ENCODE data around the gene WFDC1.

The WFDC1 gene, protein sequence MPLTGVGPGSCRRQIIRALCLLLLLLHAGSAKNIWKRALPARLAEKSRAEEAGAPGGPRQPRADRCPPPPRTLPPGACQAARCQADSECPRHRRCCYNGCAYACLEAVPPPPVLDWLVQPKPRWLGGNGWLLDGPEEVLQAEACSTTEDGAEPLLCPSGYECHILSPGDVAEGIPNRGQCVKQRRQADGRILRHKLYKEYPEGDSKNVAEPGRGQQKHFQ

DNA sequence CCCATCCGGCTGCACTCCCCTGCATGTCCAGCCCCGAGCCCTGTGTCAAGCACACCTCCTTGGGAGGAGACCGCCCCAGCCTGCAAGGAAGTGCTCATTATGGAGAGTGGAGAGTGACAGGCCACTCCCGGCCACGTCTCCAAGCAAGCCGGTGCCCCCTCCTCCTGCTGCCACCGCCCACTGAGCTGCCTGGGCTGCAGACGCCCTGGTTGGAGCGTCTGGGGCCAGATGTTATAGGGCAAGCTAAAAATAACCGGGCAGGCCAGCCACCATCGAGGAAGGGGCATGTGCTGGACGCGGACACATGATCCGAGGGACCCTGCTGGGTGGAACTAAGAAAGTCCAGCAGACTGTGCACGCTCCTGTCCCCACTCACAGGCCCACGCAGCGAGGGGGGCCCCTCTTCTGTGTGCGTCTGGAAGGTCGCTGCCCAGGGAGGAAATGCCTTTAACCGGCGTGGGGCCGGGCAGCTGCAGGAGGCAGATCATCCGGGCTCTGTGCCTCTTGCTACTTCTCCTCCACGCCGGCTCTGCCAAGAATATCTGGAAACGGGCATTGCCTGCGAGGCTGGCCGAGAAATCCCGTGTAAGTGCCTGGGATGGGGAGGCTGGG is at the start of gene WFDC1:
Gene WFDC1 (plus strand): TSS at position 348 of the 612 bp plus-strand sequence. CDS start 94 bp downstream, at position 442.
- DNase-seq = no peak

DNA sequence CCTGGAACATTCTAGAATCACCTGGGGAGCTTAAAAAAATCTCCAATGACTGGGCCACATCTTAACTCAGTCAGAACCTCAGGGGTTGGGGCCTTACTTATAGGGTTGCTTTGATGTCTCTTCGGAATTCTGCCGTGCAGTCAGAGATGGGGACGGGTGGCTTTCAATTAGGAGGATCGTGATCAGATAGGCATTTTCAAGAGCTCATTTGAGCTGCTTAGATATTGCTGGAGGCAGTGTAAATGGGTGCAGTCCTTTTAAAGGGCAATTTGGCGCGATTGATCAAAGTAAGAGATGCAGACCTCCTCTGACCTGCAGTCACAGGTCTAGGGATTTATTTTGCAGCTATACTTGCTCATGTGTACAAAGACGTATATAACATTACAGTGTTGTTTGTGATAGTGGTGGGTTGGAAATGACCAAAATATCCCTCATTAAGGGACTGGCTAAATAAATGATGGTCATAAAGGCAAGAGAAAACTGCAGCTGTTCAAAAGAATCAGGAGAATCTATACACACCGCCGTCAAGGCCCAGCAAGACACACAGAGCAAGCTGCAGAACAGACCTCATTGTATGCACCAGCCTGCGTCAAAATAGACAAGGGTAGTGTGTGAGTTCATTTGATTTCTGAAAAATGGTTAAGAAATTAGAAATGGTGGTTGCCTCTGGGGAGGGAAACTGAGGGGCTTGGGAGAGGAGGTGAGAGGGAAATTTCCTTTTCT is 48.6 kb upstream of the WFDC1 start:
- DNase-seq = no peak

DNA sequence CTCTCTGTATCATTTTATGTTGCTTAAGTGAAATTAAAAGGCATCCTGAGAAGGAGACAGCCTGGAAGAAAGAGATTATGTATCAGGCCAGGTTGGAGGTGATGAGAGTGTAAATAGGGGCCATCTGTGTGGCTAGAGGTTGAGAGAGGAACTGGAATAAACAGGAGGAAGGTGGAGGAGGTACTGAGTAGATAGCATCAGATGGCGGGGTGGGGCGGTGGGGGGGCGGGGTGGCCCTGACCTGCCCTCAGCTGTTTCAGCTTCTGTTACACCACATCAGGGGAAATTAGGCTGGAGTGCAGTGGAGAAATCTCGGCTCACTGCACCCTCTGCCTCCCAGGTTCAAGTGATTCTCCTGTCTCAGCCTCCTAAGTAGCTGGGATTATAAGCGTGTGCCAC is 48.0 kb upstream of the WFDC1 start:
- peak; percentile 29 for DNase-seq

DNA sequence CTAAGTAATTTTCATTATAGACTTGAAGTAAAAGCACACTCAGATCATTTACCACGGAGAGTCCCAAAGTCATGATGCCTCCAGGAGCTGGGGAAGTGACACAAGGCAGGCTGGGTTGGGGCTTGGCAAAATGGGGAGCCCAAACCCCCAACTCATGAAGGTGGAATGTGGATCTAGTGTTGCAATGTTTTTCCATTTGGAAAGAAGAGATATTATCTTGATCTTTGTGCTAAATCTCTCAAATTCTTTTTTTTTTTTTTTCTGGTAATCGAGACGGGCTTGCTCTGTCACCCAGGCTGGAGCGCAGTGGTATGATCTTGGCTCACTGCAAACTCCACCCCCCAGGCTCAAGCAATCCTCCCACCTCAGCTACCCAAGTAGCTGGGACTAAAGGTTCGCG is 47.3 kb upstream of the WFDC1 start:
- DNase-seq = no peak

DNA sequence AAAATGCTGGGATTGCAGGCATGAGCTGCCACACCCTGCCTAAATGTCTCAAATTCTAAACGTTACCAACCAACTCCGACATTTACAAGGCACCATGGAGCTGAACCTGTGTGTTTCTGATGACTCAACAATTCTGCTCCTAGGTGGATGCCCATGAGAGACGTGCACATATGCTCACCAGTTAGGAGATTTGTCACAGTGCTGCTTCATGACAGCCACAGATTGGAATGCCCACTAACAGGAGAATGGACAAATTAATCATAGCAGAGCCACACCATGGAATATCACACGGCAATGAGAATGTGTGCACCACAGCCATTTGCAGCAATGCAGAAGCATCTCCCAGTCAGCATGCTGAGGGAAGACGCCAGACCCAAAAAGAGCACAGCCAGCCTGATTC is 46.8 kb upstream of the WFDC1 start:
- DNase-seq = no peak

DNA sequence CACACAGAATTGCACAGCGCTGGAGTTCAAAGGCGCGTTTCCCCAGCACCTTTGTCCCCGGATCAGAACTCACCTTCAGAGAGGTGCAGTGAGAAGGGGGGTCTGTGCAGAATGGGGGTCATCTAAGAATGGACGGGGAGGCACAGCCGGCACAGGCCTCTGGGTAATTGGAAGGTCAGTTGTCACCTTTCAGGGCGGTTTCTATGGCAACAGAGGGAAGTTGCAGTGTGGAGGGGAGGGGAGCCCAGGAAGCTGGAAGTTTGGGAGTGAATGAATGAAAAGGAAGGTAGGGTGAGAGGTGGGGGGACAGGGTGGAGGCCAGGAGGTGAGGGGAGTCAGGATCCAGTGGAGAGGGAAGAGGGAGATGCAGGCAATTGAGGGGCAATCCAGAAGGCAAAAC is 42.5 kb upstream of the WFDC1 start:
- no peak for DNase-seq

DNA sequence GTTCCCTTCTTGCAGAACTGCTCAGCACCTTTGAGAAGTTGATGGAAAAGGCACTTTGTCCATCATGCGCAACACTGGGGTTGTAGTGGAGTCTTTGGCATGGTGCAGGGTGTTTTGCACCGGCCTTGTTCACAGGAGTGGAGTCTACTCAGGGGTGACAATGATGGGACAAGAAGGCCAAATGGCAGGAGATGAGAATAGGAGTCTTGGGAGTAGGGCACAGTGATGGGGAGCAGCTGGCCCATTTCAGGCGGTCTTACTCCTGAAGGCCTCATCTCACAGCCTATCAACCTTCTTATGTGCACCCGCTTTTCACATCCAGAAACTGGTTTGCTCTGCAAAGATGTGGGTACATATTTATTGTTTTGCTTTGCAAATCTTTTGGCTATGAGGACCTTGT is 41.5 kb upstream of the WFDC1 start:
- no peak for DNase-seq

DNA sequence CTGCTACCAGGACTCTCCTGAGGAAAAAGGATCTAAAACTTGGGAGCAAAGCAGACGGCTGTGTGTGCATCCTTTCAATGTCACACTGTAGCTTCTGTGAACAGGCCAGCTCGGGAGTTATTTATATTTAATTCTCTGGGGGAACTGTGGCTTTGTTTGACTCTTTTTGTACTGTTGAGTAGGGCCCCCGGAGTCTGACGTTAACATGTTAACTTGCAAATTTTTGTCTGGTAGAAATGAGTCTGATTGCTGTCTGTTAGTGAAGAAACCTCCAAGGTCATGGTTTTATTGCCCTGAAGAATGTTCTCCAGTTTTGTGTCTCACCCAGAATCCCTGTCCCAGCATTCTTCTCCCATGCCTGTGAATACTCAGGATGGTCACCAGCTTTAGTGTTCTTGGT is 40.6 kb upstream of the WFDC1 start:
- no peak for DNase-seq

DNA sequence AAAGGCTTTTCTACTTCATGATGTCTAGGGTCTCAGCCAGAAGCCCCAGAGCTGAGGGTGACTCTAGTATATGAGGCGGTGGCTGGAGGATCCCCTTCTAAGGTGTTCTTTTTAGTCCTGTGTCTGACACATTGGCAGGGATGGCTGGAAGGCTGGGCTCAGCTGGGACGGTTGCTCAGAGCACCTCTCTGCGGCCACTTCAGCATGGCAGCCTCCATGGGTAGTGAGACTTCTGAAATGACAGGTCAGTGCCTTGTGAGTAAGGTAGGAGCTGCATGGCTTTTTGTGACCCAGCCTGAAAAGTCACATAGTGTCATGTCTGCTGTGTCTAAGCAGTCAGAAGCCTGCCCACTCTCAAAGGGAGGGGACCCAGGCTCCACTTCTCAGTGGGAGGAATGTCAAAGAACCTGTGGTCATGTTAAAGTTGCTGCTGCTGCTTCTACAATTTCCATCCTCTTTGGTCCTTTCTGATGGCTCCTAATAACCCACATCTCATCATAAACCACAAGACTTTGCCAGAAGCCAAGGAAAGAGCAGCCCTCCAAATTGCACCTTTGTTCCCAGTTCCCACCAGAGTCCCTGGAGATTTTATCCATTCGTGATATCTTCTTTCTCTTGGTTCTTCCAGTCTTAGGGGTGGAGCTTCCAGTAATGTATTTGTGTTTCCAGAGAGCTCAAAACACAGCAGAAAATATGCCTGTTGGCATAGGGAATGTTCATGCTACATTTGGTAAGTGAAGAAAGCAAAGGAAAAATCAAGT is 39.4 kb upstream of the WFDC1 start:
- no peak for DNase-seq

DNA sequence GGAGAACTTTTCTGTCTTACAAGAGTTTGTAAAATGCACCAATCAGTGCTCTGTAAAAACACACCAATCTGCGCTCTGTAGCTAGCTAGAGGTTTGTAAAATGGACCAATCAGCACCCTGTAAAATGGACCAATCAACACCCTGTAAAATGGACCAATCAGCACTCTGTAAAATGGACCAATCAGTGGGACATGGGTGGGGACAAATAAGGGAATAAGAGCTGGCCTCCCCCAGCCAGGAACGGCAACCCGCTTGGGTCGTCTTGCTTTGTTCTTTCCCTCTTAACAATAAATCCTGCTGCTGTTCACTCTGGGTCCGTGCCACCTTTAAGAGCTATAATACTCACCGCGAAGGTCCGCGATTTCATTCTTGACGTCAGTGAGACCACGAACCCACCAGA is 36.4 kb upstream of the WFDC1 start:
- DNase-seq = no peak

DNA sequence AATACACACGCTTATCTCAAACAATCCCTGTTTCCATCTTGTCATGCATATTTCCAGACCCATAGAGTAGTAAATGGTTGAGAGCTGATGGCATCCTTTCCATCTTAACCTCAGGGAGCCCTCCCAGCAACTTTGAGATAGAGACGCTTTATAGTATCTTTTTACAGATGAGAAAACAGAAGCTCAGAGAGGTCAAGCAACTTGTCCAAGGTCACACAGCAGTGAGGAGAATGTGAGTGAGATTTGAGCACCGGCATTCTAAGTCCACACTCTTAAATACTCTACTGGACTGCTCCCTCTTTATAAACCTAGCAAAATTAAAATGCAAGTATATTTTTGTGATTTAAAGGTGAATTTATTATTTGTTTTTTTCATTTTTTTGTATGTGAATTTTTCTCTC is 35.0 kb upstream of the WFDC1 start:
- DNase-seq = no peak

DNA sequence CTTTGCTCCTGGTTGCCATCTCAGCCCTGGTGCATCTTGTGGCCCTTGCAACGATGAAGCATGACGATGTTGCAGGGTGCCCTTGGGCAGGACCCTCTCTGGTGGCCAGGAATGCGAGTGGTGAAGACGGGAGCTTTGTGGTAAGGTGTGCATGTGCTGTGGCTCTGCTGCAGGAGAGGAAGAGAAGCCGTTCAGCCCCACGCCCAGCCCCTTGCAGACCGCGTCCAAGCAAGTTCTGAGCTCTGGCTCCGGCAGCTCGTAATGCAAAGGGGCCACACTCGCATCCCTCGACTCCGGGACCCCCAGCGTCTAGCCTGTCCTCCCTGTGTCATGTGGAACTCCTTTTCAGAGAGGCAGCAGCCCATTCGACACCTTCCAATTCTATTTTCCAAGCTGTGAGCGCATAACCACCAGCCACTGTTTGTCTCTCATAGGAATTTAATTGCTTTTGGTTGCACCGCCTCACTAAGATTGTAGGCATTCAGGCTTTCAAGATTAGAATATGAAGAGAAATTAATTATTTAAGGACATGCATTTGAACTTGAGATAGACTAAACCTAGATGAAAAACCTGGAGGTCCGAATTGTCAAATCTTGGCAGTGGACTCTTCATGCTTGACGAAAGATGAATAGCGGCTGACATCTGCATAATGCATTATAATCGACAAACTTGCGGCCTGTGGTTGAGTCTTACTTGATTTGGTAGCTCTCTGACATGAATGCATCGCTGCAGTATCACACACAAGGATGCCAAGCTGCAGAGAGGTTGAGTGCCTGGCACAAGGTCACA is 33.7 kb upstream of the WFDC1 start:
- DNase-seq = no peak

DNA sequence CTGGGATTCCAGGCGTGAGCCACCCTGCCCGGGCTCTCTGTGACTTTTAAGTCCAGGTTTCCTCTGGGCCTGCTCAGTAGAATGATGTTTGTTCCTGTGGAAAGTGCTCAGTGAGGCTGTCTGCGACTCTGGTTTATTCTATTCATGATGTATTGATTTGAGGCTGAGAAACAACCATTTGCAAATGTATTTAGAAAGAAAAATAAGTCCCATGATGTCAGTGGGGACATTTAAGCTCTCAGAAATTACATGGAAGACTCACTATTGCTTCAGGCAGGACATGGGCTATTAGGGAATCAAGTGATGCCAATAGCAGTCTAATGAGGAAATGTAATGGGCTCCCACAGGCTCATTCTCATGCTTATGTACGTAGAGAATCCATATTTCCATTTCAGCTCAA is 32.6 kb upstream of the WFDC1 start:
- DNase-seq = no peak

DNA sequence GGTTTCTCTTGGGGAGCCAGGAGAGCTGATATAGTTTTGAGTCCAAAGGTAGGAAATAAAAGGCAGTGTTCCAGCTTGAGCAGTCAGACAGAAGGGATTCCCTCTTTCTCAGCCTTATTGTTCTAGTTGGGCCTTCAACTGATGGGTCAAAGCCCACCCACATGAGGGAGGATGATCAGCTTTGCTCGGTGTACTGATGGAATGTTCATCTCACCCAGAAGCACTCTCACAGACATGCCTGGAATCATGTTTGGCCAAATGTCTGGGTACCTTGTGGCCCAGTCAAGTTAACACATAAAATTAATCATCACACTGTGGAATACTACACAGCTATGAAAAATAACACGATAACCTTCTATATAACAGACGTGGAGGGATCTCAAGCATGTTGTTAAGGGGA is 31.7 kb upstream of the WFDC1 start:
- no peak for DNase-seq

DNA sequence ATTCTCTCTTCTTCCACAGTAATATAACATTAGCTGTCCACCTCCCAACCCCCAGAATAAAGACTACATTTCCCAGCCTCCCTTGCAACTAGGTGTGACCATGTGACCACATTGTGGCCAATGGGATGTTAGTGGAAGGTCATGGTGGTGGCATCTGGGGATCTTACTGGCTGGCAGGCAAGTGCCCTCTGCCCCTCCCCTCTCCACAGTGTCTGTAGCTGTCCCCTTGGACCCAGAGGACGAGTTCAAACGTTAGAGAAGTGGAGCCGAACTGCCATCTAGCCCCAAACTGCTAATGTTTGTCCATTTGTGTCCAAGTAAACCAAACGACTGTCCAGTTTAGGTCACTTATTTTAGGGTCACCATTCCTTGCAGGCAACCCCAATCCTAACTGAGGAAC is 28.2 kb upstream of the WFDC1 start:
- no peak for DNase-seq

DNA sequence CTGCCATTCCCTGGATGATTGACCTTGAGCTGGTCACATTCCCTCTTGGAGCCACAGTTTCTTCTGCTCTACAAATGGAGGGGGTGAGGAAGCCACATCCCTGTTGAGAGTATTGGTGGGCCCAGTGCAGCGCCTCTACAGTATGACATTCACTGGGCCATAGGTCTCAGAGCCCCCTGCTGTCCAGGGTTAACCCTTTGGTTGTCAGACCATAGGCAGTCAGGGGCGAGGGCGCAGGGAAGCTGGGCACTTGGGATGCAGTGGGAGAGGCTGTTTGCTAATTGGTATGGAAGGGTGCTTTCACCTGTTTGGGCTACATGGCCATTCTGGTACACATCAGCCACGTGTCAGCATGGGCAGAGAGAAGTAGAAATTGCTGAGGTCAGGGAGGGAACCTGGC is 27.3 kb upstream of the WFDC1 start:
- no peak for DNase-seq

DNA sequence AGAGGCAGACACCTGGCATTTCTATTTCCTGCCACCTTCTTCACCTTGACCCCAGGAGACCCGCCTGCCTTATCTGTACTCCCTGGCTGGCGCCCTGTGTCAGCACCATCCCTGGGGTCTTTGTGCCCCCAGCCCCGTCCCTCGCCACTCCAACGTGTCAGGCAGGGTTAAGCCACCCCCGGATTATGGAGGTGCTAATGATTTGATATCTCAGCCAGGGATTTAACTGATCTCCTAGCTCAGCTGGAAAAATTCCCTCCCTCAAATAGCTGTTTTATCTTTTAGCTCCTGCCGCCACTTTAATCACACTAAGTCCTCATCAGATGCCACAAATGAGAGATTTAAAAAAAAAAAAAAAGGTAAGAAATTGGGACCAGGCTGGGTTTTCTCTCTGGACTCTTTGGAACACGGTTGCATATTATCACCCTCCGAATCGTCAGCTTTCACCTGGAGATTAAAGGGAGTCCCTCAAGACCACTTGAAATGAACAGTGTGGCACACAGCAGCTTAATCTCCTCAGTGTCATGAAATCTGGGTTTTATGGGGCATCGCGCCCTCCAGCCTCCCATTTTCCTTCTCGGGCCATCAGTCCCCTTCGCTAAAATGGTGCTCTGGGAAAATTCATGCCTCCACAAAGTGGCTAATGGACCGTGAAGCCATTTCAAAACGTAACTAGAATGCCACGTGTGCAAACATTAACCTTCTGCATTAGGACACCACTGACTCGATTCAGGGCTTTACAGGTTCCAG is 26.2 kb upstream of the WFDC1 start:
- no peak for DNase-seq

DNA sequence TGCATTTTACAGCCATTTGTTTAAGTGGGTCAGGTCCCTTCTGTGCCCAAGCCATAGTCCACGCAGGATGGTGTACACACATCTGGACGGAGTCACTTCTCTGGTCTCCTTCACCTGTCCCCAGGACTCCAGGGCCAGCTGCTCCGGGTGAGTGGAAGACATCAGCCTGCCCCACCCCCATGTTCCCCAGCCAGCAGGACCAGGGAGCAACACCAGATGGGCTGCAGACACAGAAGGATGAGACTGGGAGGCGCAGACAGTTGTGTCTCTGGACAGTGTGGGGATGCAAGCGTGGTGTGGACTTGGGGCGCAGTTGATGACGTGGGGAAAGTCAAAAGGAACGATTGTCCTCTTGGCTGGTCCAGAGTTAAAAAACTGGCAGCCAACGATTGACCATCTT is 24.6 kb upstream of the WFDC1 start:
- DNase-seq = no peak

DNA sequence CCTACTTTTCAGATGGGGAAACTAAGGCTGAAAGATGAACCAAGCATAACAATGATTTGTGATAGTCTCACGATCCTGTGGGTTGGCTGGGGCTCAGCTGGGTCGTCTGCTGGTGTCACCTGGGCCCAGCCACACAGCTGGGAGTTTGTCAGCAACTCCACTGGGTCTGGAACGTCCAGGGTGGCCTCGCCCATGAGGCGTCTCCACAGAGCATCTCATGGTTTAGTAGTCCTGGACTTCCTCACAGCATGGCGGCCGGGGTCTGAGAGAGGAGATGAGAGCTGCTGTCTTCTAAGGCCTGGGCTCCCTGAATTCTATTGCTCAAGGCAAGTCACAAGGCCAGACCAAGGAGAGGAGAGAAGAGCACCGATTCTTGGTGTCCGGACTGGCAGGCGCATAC is 24.1 kb upstream of the WFDC1 start:
- no peak for DNase-seq

DNA sequence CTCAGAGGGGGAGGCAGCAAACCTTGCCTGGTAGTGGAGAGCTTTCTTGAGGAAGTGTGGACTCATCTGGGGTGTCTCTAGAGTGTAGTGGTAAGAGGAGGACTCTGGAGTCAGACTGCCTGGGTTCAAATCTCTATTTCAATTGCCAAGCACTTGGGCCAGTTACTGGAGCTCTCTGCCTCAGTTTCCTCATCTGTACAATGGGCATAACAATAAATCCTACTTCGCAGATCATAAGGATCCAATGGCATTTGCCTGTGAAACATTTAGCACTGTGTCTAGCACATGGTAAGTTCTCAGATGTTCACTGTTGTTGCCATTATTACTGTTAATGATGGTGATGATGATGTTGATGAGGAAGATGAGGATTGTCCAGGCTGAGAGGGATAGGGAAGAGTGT is 23.6 kb upstream of the WFDC1 start:
- DNase-seq = no peak

DNA sequence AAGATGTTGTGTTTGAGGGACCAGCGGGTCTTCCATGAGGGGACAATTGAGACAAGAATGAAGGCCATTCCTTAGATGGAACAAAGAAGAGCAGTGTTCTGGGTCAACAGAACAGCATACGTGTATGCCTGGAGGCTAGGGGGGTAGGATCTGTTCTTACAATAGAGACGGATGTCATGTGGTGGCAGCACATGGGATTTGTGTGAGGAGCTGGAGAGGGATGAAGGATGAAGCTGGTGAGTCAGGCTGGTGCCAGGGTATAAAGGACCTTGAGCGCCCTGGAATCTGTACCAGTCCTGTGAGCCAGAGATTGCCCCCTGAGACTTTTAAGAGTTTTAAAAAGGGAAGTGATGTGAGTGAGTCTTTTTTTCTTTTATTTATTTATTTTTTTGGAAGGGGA is 22.8 kb upstream of the WFDC1 start:
- DNase-seq = no peak

DNA sequence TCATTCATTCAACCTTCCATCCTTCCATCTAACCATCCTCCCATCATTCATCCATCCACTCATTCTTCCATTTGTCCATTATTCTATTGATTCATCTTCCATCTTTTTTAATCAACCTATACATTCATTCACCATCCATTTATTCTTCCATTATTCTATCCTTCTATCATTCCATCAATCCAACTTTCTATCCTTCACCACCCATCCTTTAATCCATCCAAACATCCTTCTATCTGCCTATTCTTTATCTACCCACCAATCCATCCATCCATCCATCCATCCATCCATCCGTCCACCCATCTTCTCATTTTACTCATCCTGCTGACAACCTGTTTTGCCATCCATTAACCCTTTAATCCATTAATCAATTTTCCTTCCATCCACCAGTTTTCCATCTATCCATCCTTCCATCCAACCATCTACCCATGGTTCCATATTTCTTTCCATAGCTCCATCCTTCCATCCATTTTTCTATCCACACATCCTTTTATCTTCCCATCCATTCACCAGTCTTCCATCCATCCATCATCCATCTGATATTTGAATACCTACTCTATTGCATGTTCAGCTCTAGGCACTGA is 21.8 kb upstream of the WFDC1 start:
- DNase-seq = no peak
